Stimulated activated CD8-positive, alpha-beta memory T cell treated with anti-CD3 and anti-CD28 coated beads, Interleukin-15, amount 100 ng/mL, for 4 hours (primary cell): Measurements from ENCODE around the gene PEX6.

Experiments
- DNase-seq, 2 donors: peaks; one replicate each; pipeline ENCODE4 v3.0.0-alpha.2; 2020; ENCODE audit warnings: low read depth in 2 of 2

PEX6 gene

DNA sequence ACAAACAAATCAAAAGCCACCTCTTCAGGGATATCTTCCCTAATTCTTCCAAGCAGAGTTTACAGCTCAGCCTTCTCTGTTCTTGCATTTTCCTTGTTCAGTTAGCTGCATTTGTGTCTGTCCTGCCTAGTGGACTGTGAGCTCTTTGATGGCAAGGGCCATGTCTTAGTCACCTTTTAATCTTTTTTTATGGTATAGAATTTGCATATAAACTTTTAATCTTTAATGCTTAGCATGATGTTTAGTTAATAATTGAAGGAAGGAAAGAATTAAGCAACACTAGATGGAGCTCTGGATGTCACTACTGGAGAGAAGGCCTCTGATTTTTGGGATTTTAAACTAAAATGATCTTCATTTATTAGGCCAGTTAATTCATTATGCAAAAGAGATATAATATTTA lies 17.5 kb upstream of the PEX6 start:
- DNase-seq = no peak

DNA sequence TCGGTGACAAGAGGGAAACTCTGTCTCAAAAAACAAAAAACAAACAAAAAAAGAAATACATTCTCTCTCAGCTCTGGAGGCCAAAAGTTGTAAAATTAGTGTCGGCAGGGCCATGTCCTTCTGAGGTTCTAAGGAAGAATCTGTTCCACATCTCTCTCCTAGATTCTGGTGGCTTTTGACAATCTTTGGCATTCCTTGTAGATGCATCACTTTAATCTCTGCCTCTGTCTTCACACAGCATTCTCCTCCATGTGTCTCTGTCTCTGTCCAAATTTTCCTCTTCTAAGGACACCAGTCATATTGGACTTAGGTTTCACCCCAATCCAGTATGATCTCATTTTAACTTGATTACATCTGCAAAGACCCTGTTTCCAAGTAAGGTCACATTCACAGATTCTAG lies 14.5 kb upstream of the PEX6 start:
- no peak for DNase-seq

DNA sequence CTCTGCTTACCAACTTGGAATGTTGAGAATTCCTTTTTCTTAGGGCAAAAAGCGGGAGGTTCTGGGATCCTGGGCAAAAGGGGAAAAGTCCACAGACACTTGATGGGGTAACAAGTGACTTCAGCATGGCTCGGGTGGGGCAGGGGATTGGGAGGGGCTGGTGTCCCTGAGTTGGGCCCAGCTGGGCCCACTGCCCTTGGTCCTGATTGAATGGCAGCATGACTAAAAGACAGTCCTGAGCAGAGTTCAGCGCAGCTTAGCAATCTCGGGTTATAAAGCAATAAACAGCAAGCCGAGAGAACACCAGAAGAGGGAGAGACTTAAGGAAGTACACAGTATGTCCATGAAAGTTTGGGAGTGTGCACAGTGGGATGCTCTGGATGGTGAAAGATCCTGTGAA lies 10.9 kb upstream of the PEX6 start:
- DNase-seq = no peak

DNA sequence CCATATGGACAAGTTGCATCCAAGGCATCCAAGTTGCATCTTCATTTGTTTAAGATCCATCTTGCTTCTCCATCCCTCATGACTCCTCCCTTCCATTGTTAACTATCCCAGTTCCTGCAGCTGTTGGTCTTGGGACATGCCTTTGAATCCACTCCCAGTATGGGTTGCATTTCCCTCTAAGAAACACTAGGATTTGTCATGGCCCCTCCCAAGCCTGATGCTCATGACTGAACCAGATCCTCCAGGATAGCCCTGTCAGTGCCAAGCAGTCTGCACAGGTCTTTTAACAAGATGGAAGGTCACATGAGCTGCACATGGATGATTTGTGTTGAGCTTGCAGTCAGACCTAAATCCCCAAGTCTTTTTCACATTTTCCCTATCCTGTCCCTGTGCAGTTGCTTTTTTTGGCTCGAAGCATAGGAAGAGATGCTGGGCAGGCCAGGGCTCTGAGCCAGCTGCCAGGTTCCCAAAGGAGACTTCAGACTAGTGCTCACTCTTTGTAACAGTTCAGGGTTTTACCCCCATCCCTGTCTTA lies 9.6 kb upstream of the PEX6 start:
- no peak for DNase-seq

DNA sequence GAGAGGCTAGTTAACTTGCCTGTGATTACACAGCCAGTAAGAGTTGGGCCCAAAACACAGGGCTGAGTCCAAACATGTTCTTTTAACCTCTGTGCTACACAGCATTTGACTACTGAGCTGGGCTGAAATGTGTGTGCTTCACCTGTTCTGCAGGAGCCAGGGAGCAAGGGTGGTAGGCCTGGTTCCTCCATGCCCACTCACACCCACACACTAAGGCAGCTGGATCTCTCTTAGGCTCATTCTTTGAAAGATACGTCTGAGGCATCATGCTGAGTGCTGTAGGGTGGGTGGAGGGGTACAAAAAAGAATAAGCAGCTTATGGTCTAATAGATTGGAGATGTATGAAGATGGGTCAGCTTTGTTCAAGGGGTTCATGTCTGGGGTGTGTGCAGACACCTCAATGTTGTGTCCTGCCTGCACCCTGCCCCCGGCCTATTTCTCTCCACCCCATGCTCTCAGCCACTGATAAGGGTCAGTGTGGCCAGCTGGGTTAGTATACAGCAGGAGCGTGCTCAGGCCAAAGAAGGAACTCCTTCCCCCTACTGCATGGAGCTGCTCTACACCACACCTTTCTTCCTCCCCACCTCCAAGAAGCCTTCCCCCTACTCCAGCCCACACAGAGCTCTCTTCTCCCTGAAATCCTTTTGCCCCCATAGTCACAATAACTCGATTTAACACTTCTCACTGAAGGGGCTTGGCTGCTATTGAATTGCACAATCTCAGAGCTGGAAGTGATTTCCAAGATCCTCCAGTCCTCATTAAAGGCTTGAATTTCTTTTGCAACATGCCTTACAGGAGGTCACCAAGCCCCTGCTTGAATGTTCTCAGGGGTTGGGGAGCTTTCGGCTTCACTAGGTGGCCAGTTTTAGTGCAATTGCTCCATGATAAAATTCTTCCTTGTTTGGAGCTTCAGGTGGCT lies 8.8 kb upstream of the PEX6 start:
- DNase-seq = no peak

DNA sequence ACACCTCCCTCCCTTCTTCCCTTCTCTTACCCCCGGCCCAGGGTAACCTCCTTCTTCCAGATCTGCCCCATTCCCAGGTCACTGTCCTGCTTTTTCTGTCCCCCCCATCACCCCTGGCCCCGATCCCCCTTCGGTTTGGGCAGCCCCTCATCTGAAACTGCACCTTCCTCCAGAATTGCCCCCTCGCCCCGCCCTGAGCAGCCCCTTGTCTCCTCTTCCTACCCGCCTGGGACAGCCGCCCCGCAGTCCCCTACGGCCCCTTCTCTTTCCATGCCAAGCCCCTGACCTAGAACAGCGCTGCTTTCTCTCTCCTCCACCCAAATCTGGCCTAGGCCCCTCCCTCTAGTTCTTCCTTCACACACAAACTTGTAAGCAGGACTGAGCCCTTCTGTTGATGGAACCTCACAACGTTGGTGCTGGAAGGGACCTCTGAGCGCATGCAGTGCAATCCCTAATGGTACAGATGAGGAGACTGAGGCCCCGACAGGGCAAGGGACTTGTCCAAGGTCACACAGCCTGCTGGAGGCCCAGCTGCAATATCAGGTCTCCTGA lies 6.0 kb upstream of the PEX6 start:
- no peak for DNase-seq

DNA sequence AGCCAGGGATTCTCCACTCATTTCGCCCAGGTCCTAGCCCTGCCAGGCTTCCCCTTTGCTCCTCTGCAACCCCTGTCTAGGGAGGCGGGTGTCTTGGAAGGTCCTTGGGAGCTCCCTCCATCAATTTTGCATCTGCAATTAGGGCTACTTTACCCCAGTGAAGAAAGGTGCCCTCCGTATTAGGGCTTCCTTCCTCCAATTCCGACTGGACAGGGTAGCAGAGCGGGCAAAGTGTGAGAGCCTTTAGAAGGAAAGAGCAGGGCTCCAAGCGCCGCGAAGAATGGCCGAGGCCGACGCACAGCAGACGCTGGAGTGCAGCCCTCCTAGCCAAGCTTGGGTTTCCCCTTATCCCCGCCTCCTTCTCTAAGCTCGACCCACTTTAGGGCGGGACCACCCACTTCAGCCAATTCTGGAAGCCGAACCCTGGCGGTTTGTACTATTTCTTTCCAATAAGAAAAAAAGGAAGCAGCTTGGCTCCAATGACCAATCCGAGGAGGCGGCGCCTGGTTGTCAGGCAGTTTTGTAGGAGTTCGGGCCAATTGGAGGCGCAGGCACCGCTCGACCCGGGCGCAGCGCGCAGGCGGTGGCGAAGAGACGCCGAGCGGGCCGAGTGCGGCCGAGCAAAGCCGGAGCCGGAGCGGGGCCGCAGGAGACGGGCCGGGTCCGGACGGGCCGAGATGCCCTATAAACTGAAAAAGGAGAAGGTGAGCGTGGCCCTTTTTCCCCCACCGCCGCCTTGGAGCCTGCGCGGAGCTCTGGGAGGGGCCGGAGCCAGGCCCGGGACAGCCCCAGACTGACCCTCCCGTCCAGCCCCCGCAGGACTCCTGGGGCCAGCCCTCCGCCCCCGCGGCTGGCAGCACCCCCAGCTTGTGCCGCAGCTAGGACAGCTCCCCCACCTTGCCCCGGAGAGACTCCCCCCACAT lies 5.3 kb upstream of the PEX6 start, which contains the start of gene PPP2R5D:
TSS of gene PPP2R5D (plus strand) at position 570 of the 923 bp plus-strand sequence. CDS start at position 678, 108 bp downstream.
- peak; percentile 92 to 95 for DNase-seq

DNA sequence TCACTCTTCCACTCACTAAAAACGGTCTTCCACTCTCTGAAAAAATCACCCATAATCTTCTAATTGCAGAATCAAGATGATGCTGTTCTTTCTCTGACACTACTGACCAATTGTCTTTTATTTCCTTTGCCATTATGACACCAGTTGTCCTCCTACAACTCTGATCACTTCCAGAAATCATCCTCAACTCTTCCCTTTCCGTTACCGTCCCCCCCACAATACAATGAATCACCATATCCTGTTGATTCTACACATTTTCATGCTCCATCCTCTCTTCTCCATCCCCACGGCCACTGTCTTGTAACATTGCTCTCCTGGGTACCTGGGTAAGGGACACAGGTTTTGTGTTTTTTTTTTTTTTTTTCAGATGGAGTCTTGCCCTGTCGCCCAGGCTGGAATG lies 2.9 kb upstream of the PEX6 start:
- no peak for DNase-seq

DNA sequence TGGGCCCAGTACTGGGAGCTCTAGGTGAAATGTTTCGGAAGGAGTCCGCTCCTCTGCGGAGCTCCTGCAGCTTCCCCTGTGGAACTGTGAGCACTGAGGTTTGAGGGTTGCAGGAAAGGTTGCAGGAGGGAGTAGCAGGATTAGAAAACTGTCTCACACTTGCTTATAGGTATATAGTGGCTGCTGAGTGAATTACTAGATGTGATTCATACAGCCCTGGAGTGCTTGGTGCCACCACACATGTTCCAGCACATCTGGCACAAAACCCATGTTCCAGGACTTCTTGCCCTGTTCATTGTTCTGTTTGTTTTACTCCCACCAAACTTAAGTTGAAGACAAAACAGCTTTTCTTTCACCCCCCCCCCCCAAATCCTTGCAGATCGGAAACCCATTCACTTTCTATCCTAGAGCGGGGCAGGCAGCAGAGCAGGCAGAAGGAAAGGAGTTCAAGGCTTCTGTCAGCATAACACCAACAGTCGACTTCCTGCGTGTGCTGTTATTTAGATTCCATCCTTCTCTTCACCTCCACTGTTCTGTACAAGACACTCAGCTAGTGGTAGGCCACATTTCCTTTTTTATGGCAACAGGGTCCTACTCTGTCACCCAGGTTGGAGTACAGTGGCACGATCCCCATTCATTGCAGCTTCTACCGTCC lies 669 bp upstream of the PEX6 start:
- DNase-seq = no peak

DNA sequence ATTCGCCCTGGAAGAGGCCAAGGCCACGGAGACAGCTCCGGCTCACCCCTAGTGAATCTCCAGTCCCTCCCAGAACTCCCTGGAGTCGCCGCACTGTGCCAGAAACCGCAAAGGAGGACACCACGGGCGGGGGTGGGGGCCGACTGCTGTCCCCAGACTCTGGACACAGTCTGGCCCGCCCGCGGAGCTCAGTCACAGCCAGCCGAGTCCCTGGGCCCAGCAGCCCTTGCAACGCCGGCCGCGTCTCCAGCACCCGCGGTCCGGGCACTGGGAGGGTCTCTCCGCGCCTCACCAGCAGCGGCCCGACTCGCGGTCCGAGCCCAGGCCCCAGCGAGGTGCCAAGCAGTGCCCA lies 518 bp downstream of the PEX6 start:
- no peak for DNase-seq

DNA sequence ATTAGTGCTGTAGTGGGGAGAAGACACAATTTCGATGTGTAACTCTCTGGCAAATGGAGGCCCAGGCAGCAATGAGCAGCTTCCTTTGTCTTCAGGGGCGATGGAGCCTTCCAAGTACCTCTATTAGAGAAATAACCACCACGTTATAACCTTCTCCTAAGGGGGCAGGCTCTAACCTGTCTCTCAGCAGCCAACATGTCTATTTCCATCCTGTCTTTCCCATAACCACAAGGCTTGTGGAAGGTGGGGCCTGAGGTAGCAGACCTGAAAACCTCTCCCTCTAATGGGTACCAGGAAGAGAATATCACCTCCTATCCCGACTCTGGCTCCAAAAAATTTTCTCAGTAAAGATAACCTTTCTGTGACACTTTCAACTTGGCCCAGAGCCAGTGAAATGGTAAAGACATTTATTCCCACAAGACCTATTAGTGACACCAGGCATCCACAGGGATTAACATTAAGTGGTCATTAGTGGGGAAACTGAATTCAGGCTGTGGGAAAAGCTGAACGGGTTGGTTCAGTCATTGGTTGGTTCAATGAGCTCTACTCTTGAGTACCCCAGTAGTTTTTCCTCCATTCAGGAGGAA lies 4.0 kb downstream of the PEX6 start:
- no peak for DNase-seq

DNA sequence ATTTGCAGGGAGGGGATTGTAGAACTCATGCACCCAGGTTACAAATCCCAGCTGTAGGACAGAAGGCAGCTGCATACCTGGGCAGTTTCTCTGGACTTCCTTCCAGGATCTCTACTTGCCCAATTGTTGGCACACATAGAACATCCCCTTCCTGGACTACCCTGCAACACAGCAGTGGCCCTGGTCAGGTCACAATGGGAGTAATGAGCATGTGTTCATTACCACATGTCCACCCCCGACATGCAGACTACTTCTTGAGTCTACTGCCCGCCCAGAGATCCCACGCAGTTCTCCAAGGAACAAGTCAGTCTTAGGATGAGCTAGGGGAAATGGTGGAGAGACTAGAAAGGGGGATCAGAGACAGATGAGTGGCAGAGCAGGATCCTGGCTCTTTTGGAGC lies 5.1 kb downstream of the PEX6 start:
- DNase-seq = no peak

DNA sequence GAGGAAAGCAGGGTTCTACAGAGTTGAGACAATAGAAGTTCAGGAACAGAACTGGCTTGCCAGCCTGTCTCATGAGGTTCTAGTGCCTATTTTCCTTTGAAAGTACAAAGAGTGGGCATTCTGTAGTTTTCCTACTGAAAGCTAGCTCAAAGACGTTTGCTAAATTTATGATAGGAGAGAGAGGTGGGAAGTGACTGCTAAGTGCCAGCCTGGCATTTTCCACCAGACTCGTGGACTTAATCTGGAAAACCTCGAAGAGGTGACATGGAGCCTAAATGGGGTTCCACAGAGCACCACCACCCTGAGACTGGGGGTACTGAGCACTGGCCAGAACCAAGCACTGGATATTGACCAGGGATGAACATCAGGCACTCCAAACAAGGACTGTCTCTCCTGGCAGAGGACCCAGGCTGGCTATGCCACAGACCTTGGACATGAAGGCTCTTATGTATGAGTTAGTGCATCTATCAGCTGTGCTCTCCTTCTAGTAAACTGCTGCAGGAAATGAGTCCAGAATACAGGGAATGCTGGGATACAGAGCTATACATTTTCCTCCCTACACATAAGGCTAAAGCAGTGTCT lies 7.1 kb downstream of the PEX6 start:
- DNase-seq = no peak

DNA sequence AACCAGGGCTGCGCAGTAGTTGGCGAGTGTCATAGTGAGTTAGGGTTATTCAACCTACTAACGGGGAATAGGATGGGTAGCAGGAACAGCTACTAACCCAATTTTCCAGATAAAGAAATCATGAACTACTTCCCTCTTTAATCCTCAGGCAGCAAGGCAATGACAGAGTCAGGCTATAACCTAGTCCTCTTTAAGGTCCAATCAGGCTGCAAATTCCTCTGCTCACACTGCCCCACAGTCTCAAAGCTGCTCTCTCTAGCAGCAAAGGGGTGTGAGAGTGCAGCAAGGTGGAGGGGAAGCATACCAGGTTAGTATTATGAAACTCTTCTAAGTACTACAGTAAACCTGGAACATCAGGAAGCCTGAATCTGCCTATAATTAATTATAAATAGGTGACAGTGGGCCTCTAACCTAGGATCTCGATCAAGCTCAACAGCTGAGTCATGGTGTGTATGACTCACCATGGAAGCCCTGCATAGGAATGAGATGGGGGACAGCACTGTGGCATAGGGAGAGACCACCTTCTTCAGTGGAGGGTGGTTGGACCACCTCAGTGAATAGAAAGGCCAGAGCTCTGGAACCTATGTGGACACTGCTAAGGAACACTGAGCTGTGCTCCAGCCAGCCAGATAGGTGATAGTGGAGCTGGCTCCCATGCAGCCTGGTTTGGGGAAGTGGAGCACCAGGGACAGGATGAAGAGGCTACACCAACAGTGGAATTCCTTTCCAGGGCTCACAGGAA lies 7.9 kb downstream of the PEX6 start:
- DNase-seq = no peak

DNA sequence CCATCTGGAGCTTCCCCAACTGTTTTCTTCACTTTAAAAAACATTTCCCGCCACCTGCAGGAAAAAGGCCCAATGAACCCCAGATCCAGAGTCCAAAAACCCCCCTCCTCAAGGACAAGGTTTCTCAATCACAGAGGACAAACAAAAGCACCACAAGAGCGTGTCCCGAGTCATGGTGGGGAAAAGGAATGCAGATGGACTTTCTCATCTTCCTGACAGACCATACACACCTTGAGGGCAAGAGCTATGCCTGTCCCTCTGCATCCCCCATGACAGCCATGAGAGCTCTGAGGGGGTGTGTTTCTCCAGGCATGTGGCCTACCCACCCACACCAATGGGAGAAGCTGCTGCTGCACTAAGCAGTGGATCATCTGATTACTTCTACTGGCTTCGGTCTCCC lies 9.0 kb downstream of the PEX6 start:
- no peak for DNase-seq

DNA sequence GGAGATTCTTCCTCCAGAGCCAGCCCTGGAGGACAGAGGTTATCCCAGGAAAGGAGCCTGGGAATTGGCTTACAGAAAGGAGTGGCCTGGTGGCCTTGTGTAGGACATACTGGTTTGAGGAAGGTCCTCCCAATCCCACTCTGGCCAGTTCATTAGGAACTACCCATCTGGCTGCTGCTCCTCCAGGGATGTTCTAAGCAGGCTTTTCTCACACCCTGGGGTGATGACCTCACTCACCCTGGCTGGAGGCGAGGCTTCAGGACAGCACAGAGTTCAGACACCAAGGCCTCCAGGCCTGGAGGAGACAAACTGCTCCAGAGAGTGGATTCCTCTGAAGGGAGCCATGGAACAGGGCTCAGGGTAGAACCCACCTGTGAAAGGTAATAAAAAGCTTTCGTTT lies 9.6 kb downstream of the PEX6 start:
- DNase-seq = no peak

DNA sequence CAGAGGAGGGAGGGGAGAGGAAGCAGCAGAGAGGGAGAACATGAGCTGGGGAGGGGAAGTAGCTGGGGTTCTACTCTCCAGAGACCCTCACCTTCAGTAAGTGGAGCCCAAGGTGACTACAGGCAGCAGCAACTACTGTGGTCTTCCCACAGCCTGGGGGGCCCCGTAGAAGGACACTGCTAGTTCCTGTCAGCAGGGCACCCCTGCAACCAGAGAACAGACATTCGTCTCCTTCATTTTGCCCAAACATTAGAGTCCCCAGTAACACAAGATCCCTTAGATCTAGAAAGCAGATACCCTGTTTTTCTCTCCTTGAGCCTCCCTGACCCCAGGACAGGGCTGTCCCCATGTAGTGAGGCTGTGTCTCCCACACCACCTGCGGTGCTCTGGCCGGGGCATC lies 10.2 kb downstream of the PEX6 start:
- DNase-seq = no peak

DNA sequence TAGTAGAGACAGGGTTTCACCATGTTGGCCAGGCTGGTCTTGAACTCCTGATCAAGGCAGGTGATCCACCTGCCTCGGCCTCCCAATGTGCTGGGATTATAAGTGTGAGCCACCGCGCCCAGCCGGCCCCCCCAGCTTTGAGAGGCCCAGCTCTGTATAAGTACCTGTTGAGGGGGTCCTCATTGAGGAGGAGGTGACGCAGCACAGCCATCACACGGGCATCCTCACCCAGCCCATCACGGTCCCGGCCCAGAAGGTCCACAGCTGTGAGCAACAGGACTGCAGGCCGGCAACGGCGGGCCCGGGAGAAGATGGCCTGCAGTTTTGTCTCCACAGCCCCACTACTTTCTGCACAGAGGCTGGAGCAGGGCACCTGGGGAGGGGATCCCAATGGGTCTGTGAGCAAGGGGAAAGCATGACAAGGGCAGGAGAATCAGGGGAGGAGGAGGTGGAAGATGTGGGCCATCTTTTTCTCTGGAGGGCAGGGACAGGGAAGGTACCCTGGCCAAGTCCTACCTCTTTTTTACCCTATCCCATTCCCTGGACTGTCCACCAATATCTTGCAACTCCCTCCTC lies 10.8 kb downstream of the PEX6 start:
- DNase-seq = no peak

DNA sequence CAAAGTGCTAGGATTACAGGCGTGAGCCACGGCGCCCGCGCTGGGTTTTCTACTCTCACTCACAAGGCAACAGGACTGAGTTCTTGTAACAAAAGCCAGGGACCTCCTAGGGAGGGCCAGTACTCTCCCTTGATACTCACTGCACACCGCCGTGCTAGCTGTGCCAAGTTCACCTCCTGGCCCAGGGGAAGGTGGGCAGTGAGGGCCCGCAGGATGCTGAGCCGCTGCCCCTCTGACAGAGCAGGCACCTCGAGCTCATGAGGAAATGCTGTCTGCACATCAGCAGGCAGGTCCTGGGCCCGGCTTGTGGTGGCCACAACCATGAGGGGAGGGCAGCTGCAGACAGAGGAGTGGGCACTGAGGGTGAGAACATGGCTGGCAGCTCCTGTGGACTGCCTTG lies 11.8 kb downstream of the PEX6 start:
- DNase-seq = no peak

DNA sequence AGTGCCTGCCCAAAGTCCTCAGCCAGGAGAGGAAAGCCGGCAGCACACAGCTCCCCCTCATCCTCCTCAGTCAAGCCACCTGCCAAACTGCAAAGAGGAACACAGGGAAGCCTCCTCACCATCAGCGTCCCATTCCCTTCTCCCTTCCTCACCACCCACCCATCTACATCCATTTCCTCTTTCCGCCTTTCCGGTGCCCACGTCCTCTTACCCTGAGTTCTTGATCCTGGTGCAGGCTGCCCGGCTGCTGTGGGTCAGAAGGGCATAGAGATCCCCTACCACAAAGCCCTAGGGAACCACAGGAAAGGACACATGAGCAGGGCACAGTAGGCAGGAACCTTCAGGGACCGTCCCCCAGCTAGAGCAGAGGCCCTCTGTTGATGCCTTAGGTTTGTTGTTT lies 12.4 kb downstream of the PEX6 start:
- DNase-seq = no peak
